ENCODE results near the gene FOXO6. TPM values are rescaled to one million over a fixed set of nuclear protein-coding genes. Genes with fewer than 3 reads are reported as not detected.

FOXO6 gene
- total and polyA plus RNA-seq, 2 donors (not counting 1 experiment from before 2014, with no cell fraction given): 0.06 to 0.15 TPM

DNA sequence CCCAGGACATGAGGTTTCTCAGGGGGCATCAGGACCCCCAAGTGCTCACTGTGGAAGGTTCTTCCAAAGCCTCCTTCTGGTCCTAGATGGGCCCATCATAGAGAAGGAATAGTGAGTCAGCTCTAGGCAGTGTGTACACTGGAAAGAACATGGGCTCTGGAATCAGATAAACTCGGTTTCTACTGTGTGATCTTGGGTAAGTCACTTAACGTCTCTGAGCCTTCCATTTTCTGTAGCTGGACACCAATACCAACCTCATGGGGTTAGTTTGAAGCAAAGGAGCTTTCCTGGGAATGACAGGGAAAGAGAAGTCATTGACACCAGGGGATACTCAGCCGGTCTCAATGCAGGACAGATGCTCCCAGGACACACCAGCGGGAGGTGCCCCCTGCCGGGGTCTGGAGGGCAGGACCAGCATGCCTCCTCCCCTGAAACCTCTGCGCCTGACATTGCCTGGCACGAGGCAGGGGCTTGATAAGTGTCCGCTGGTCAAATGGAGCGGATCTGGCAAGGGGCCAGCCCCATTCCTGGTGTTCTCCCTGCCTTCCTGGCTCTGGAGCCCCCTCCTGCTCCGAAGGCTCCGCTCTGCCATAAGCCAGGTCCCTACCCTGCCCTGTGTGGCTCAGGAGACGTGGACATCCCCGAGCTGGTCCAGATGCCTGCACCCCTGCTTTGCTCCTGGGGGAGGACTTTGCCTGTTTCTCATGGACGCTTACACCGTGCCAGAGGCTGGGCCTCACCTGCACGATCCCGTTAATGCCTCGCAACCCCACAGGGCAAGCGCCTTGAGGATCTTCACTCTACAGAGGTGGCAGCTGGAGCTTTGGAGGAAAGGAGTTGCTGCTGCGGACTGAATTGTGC is 70.5 kb downstream of the FOXO6 start:
- ATAC-seq (ENCODE audit: low read depth) (no peak), DNase-seq (no peak)
- Mint-ChIP-seq H3K4me1 (no peaks in the 10 kb centered on the region), H3K4me3 (no peak overlapping the region), H3K27me3 (peaks cover 30% of the 10 kb centered on the region), H3K27ac (no peak overlapping the region), H3K9me3 (ENCODE audit: insufficient read depth) (no peaks in the 10 kb centered on the region)
- 92% methylated on average over 18 of the region's 20 CpGs for WGBS (ENCODE audit: insufficient coverage)
- Histone ChIP-seq H3K9me3 (ENCODE audit: control extremely low read depth in 1 of 3, control insufficient read depth in 2 of 3, insufficient read depth in 1 of 3, low read length in 2 of 3) (no peaks in the 10 kb centered on the region), H3K36me3 (replicated peaks in 1 of 2; ENCODE audit: control extremely low read depth in 1 of 2, control insufficient read depth in 1 of 2, extremely low read depth in 1 of 2, insufficient read depth in 2 of 2, low read length in 1 of 2) (no peaks in the 10 kb centered on the region), H3K27me3 (replicated peaks in 1 of 4; ENCODE audit: control extremely low read depth in 1 of 4, control insufficient read depth in 3 of 4, insufficient read depth in 4 of 4, low read length in 3 of 4) (peaks cover 0 to 2% (median 0%) of the 10 kb centered on the region in 4 experiments), H3K4me3 (ENCODE audit: control extremely low read depth in 1 of 5, extremely low read depth in 1 of 5, insufficient read depth in 1 of 5, low read depth in 2 of 5, low read length in 4 of 5) (no peak overlapping the region), H3K4me1 (ENCODE audit: control insufficient read depth in 2 of 2, insufficient read depth in 2 of 2, low read length in 2 of 2) (no peaks in the 10 kb centered on the region), H3K27ac (ENCODE audit: low read length in 2 of 2) (no peak overlapping the region), H4K20me1 (ENCODE audit: control insufficient read depth, insufficient read depth, low read length, poor library complexity, severe bottlenecking) (no peaks in the 10 kb centered on the region), H2AFZ (ENCODE audit: insufficient read depth, low read depth, low read length, poor library complexity, severe bottlenecking) (no peak overlapping the region), H3K4me2 (replicated peaks; ENCODE audit: low read depth, low read length, poor library complexity, severe bottlenecking) (no peak overlapping the region), H3K79me2 (ENCODE audit: control insufficient read depth, insufficient read depth, low read length) (no peaks in the 10 kb centered on the region), H3K9ac (ENCODE audit: low read length) (no peak overlapping the region)
- ChIA-PET POLR2A (no interaction called here), CTCF (interaction anchor here (1.0 to 1.8 kb wide), 6 partner anchors 10 to 109 kb away, joined by 3 to 6 read pairs (median 5); no protein-coding TSS in a partner anchor)
- intact Hi-C loops (cut with micrococcal nuclease): no loop called here
- TF ChIP-seq EZH2 (IDR thresholded peaks at IDR 0.05; ENCODE audit: borderline replicate concordance, insufficient read depth, low read depth, low read length, poor library complexity, severe bottlenecking): no peak
- TF ChIP-seq, protein P1, sequence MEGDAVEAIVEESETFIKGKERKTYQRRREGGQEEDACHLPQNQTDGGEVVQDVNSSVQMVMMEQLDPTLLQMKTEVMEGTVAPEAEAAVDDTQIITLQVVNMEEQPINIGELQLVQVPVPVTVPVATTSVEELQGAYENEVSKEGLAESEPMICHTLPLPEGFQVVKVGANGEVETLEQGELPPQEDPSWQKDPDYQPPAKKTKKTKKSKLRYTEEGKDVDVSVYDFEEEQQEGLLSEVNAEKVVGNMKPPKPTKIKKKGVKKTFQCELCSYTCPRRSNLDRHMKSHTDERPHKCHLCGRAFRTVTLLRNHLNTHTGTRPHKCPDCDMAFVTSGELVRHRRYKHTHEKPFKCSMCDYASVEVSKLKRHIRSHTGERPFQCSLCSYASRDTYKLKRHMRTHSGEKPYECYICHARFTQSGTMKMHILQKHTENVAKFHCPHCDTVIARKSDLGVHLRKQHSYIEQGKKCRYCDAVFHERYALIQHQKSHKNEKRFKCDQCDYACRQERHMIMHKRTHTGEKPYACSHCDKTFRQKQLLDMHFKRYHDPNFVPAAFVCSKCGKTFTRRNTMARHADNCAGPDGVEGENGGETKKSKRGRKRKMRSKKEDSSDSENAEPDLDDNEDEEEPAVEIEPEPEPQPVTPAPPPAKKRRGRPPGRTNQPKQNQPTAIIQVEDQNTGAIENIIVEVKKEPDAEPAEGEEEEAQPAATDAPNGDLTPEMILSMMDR (IDR thresholded peaks at IDR 0.05): no peak

Other genes starting within 250 kb of the FOXO6 start
- gene SCMH1, start 119.1 kb upstream of the FOXO6 start, total RNA-seq: 27.1 and 29.4 TPM in 2 replicates
- gene SCMH1, start 119.1 kb upstream of the FOXO6 start, polyA plus RNA-seq: 23.2 and 33.3 TPM in 2 replicates
- gene EDN2, start 123.2 kb downstream of the FOXO6 start, total RNA-seq: not detected in 2 replicates
- 0.17 TPM in 1 of 2 replicates, not detected in the other for gene EDN2, start 123.2 kb downstream of the FOXO6 start, polyA plus RNA-seq

Measured in B cell (primary cell).